GM23248 (cell line): ENCODE measurements around the gene POLR1E.

Experiments used
- EZH2 ChIP-seq: fragments of 200-600 bp; sonication (generic); IDR thresholded peaks from 2 replicates; pipeline ENCODE4 v1.6.1; 2018; ENCODE audit warnings: antibody characterized with exemption, mild to moderate bottlenecking; ENCODE audit not compliant: insufficient read depth, poor library complexity, severe bottlenecking
- EZH2phosphoT487 ChIP-seq: fragments of 200-600 bp; sonication (generic); IDR thresholded peaks from 2 replicates; pipeline ENCODE4 v1.6.1; 2018; ENCODE audit warnings: antibody characterized with exemption, moderate library complexity, mild to moderate bottlenecking, low read depth; ENCODE audit not compliant: insufficient read depth

GRCh38 chr9:37499297-37499696 is 13.5 kb downstream of the POLR1E start:
- TF ChIP-seq EZH2 (no peak), EZH2phosphoT487 (no peak)
